CD4-positive, alpha-beta T cell treated with Interleukin-15 for 4 hours (primary cell): ENCODE data around the gene SHC4.

Experiments
- DNase-seq: peaks from one replicate; pipeline ENCODE4 v3.0.0-alpha.2; 2020; ENCODE audit warnings: low spot score

The SHC4 gene

GRCh38 chr15:48845123-48845522 lies 118.6 kb downstream of the SHC4 start:
- no peak for DNase-seq

GRCh38 chr15:48842501-48842900 lies 121.2 kb downstream of the SHC4 start:
- DNase-seq = no peak

GRCh38 chr15:48834756-48835155 lies 129.0 kb downstream of the SHC4 start:
- no peak for DNase-seq

GRCh38 chr15:48833526-48834239 lies 130.0 kb downstream of the SHC4 start:
- no peak for DNase-seq

GRCh38 chr15:48832648-48833047 lies 131.1 kb downstream of the SHC4 start:
- DNase-seq = no peak

GRCh38 chr15:48828906-48829305 lies 134.8 kb downstream of the SHC4 start:
- no peak for DNase-seq

GRCh38 chr15:48828471-48828870 lies 135.2 kb downstream of the SHC4 start:
- DNase-seq = no peak

- DNase-seq = no peak
These were observed 138.6 kb downstream of the SHC4 start for GRCh38 chr15:48825075-48825474.

GRCh38 chr15:48823706-48824105 lies 140.0 kb downstream of the SHC4 start:
- no peak for DNase-seq

- DNase-seq = no peak
These were observed 140.5 kb downstream of the SHC4 start for GRCh38 chr15:48823237-48823636.

- no peak for DNase-seq
These were observed 149.4 kb downstream of the SHC4 start for GRCh38 chr15:48814286-48814685.

GRCh38 chr15:48811325-48811958 lies 152.3 kb downstream of the SHC4 start:
- no peak for DNase-seq

- DNase-seq = peak; percentile 99
These were observed 153.1 kb downstream of the SHC4 start, which contains the start of gene CEP152 for GRCh38 chr15:48810414-48811324. CEP152 (minus strand) TSS chr15:48811069; CDS start chr15:48805649, 5,420 bp downstream.

GRCh38 chr15:48806151-48806550 lies 157.6 kb downstream of the SHC4 start:
- no peak for DNase-seq

GRCh38 chr15:48805591-48805990 lies 158.1 kb downstream of the SHC4 start:
- DNase-seq = no peak

GRCh38 chr15:48803877-48804276 lies 159.8 kb downstream of the SHC4 start:
- DNase-seq = no peak

GRCh38 chr15:48802867-48803266 lies 160.9 kb downstream of the SHC4 start:
- no peak for DNase-seq

- DNase-seq = no peak
These were observed 161.5 kb downstream of the SHC4 start for GRCh38 chr15:48802257-48802656.

- DNase-seq = no peak
These were observed 162.8 kb downstream of the SHC4 start for GRCh38 chr15:48800811-48801455.

GRCh38 chr15:48800245-48800644 lies 163.5 kb downstream of the SHC4 start:
- DNase-seq = no peak

- no peak for DNase-seq
These were observed 165.4 kb downstream of the SHC4 start for GRCh38 chr15:48798319-48798718.

GRCh38 chr15:48796930-48797329 lies 166.8 kb downstream of the SHC4 start:
- DNase-seq = no peak
